Measurements from ENCODE around the gene CFAP221. TPM values are rescaled to one million over a fixed set of nuclear protein-coding genes. Genes with fewer than 3 reads are reported as not detected.

The CFAP221 gene
- total RNA-seq, 2 donors from 2014 or later = 0.56 TPM; not detected in 1

GRCh38 chr2:119519057-119519408 is 25.2 kb upstream of the CFAP221 start:
- TF ChIP-seq, protein P1, sequence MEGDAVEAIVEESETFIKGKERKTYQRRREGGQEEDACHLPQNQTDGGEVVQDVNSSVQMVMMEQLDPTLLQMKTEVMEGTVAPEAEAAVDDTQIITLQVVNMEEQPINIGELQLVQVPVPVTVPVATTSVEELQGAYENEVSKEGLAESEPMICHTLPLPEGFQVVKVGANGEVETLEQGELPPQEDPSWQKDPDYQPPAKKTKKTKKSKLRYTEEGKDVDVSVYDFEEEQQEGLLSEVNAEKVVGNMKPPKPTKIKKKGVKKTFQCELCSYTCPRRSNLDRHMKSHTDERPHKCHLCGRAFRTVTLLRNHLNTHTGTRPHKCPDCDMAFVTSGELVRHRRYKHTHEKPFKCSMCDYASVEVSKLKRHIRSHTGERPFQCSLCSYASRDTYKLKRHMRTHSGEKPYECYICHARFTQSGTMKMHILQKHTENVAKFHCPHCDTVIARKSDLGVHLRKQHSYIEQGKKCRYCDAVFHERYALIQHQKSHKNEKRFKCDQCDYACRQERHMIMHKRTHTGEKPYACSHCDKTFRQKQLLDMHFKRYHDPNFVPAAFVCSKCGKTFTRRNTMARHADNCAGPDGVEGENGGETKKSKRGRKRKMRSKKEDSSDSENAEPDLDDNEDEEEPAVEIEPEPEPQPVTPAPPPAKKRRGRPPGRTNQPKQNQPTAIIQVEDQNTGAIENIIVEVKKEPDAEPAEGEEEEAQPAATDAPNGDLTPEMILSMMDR (IDR thresholded peaks at IDR 0.05) = no peak
- Histone ChIP-seq H3K27me3 (replicated peaks; ENCODE audit: insufficient read depth) (no peaks in the 10 kb centered on the region), H3K27ac (no peak overlapping the region), H3K36me3 (no peaks in the 10 kb centered on the region), H3K9me3 (no peaks in the 10 kb centered on the region), H3K4me3 (no peak overlapping the region), H3K4me1 (ENCODE audit: control insufficient read depth in 1 of 2, low read depth in 2 of 2) (peaks cover 0 to 7% of the 10 kb centered on the region in 2 donors)
- ATAC-seq (ENCODE audit: insufficient number of reproducible peaks, low FRiP score, low read depth) (no peak), DNase-seq (ENCODE audit: low spot score) (no peak)

GRCh38 chr2:119520696-119521432 is 23.4 kb upstream of the CFAP221 start:
- TF ChIP-seq, protein P1 (IDR thresholded peaks at IDR 0.05) = no peak
- Histone ChIP-seq H3K36me3 (no peaks in the 10 kb centered on the region), H3K4me3 (no peak overlapping the region), H3K27ac (no peak overlapping the region), H3K4me1 (ENCODE audit: control insufficient read depth in 1 of 2, low read depth in 2 of 2) (peaks cover 0 to 13% of the 10 kb centered on the region in 2 donors), H3K9me3 (no peaks in the 10 kb centered on the region), H3K27me3 (replicated peaks; ENCODE audit: insufficient read depth) (no peaks in the 10 kb centered on the region)
- DNase-seq (ENCODE audit: low spot score) = no peak
- ATAC-seq (ENCODE audit: insufficient number of reproducible peaks, low FRiP score, low read depth) = no peak

DNA sequence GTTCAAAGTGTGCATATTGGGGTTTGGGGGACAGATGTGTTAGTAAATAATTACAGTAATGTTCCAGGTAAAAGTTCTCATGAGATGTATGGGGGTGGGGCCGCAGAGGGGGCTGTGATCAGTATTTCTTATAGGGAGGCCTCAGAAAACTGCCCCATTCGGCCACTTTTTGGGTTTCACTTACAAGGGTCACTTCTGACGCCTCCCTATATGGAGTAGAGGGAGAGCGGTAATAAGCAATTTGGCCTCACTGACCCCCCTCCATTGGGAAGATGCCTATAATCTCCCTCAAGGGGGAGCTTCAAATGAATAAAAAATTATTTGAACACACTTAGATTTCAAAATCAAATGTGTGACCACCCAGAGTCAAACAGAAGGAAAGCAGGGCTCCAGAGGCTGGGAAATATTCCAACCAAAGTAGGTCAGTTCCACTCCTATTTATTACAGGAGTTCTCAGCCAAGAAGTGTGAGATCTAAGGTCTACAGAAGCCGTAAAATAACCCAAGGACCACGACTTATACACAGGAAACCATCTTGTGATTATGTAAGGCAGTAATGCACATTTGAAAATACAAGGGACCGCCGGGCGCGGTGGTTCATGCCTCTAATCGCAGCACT is 22.7 kb upstream of the CFAP221 start:
- Histone ChIP-seq H3K9me3 (no peaks in the 10 kb centered on the region), H3K4me3 (no peak overlapping the region), H3K4me1 (ENCODE audit: control insufficient read depth in 1 of 2, low read depth in 2 of 2) (peaks cover 0 to 13% of the 10 kb centered on the region in 2 donors), H3K36me3 (no peaks in the 10 kb centered on the region), H3K27ac (no peak overlapping the region), H3K27me3 (replicated peaks; ENCODE audit: insufficient read depth) (no peaks in the 10 kb centered on the region)
- DNase-seq (ENCODE audit: low spot score) = no peak
- ATAC-seq (ENCODE audit: insufficient number of reproducible peaks, low FRiP score, low read depth) = no peak
- TF ChIP-seq, protein P1 (IDR thresholded peaks at IDR 0.05) = no peak

- DNase-seq (ENCODE audit: low spot score) (no peak), ATAC-seq (ENCODE audit: insufficient number of reproducible peaks, low FRiP score, low read depth) (no peak)
- TF ChIP-seq, protein P1 (IDR thresholded peaks at IDR 0.05) = no peak
- no peak overlapping the region for H3K4me3 ChIP-seq
- H3K27me3 ChIP-seq (replicated peaks; ENCODE audit: insufficient read depth) = no peaks in the 10 kb centered on the region
- H3K4me1 ChIP-seq (ENCODE audit: control insufficient read depth in 1 of 2, low read depth in 2 of 2) = peaks cover 0 to 13% of the 10 kb centered on the region in 2 donors
- no peak overlapping the region for H3K27ac ChIP-seq
- no peaks in the 10 kb centered on the region for H3K9me3 ChIP-seq
- H3K36me3 ChIP-seq = no peaks in the 10 kb centered on the region
These were observed 21.6 kb upstream of the CFAP221 start for GRCh38 chr2:119522671-119523070.

DNA sequence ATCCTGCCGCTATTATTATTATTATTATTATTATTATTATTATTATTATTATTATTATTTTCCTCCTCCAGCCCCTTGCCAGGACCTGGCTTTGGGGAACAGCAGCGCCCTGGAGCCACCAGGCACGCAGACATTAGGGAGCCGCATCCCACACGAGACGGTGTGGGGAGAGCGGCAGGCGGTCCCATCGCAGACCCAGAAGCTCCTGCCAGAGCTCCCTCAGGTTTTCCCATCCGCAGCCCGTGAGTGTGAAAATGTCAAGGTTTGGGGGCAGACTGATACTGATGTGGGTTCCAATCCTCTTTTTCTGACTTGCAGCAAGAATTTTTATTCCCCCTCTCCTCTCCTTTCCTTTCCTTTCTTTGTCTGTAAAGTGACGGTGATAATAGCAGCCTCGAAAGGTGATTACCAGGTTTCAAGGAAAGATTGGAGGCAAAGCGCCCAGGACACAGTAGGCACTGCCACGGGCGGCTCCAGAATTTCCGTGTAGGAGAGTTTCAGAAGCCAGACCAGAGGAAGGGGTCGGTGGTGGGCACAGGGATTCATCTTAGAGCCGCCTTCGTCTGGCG is 20.8 kb upstream of the CFAP221 start:
- TF ChIP-seq, protein P1 (IDR thresholded peaks at IDR 0.05) = no peak
- Histone ChIP-seq H3K27me3 (replicated peaks; ENCODE audit: insufficient read depth) (no peaks in the 10 kb centered on the region), H3K4me3 (no peak overlapping the region), H3K27ac (no peak overlapping the region), H3K36me3 (no peaks in the 10 kb centered on the region), H3K4me1 (ENCODE audit: control insufficient read depth in 1 of 2, low read depth in 2 of 2) (peaks cover 0 to 13% of the 10 kb centered on the region in 2 donors), H3K9me3 (no peaks in the 10 kb centered on the region)
- no peak for DNase-seq (ENCODE audit: low spot score)
- no peak for ATAC-seq (ENCODE audit: insufficient number of reproducible peaks, low FRiP score, low read depth)
